ENCODE results near the gene ACKR2.

ACKR2 gene

GRCh38 chr3:42814914-42815507 is 5.8 kb downstream of the ACKR2 start (continued):
- TF ChIP-seq ZSCAN5A (tag by site-specific recombination; IDR thresholded peaks at IDR 0.05) = no peak
- TF ChIP-seq ZNF416 (tag by site-specific recombination; IDR thresholded peaks at IDR 0.05) = no peak
- no peak for TF ChIP-seq HOXD13 (CRISPR knock-in tag; IDR thresholded peaks at IDR 0.05; ENCODE audit: borderline replicate concordance)
- TF ChIP-seq ZNF16 (tag by site-specific recombination; IDR thresholded peaks at IDR 0.05; ENCODE audit: low read depth) = no peak
- TF ChIP-seq ZNF596 (tag by site-specific recombination; IDR thresholded peaks at IDR 0.05) = 0 out of 2 replicates have a peak, but pooled peaks have one; percentile 36
- TF ChIP-seq GLI2 (tag by site-specific recombination; IDR thresholded peaks at IDR 0.05; ENCODE audit: borderline replicate concordance, low read depth) = 0 out of 2 replicates have a peak, but pooled peaks have one; percentile 49
- no peak for TF ChIP-seq ZNF324 (tag by site-specific recombination; IDR thresholded peaks at IDR 0.05)
- peak; percentile 89 for TF ChIP-seq PRDM6 (tag by site-specific recombination; IDR thresholded peaks at IDR 0.05)
- TF ChIP-seq ZNF133 (tag by site-specific recombination; IDR thresholded peaks at IDR 0.05) = no peak
- peak; percentile 97 for TF ChIP-seq WT1 (tag by site-specific recombination; IDR thresholded peaks at IDR 0.05)
- TF ChIP-seq ZNF132 (tag by site-specific recombination; IDR thresholded peaks at IDR 0.05; ENCODE audit: borderline replicate concordance) = no peak
- TF ChIP-seq ZNF701 (tag by site-specific recombination; IDR thresholded peaks at IDR 0.05) = no peak
- TF ChIP-seq ZNF792 (tag by site-specific recombination; IDR thresholded peaks at IDR 0.05) = no peak
- TF ChIP-seq ZNF76 (tag by site-specific recombination; IDR thresholded peaks at IDR 0.05; ENCODE audit: borderline replicate concordance, low read depth) = no peak
- no peak; the same call in none of the 2 replicates for TF ChIP-seq PATZ1 (tag by site-specific recombination; IDR thresholded peaks at IDR 0.05)
- no peak for TF ChIP-seq TRIM28 (IDR thresholded peaks at IDR 0.05; ENCODE audit: borderline replicate concordance, low read length)
- TF ChIP-seq ZNF138 (tag by site-specific recombination; IDR thresholded peaks at IDR 0.05; ENCODE audit: borderline replicate concordance) = no peak
- peak; percentile 79; the same call in 1 of the 2 replicates for TF ChIP-seq ZNF561 (tag by site-specific recombination; IDR thresholded peaks at IDR 0.05; ENCODE audit: borderline replicate concordance)
- peak; percentile 58 for TF ChIP-seq ZNF629 (tag by site-specific recombination; IDR thresholded peaks at IDR 0.05)
- TF ChIP-seq MYNN (tag by site-specific recombination; IDR thresholded peaks at IDR 0.05; ENCODE audit: borderline replicate concordance) = no peak
- no peak for TF ChIP-seq ZNF391 (tag by site-specific recombination; IDR thresholded peaks at IDR 0.05; ENCODE audit: borderline replicate concordance, low read depth)
- no peak for TF ChIP-seq ZNF214 (tag by site-specific recombination; IDR thresholded peaks at IDR 0.05; ENCODE audit: borderline replicate concordance)
- no peak for TF ChIP-seq YY1 (tag by site-specific recombination; IDR thresholded peaks at IDR 0.05)
- TF ChIP-seq ZNF621 (tag by site-specific recombination; IDR thresholded peaks at IDR 0.05) = no peak
- TF ChIP-seq ZNF585B (tag by site-specific recombination; IDR thresholded peaks at IDR 0.05) = no peak
- no peak for TF ChIP-seq ZNF776 (tag by site-specific recombination; IDR thresholded peaks at IDR 0.05; ENCODE audit: borderline replicate concordance)
- TF ChIP-seq ZFHX2 (tag by site-specific recombination; conservative IDR thresholded peaks at IDR 0.05) = no peak
- peak; percentile 63; the same call in 1 of the 2 replicates for TF ChIP-seq ZNF660 (tag by site-specific recombination; IDR thresholded peaks at IDR 0.05)
- TF ChIP-seq ZNF501 (tag by site-specific recombination; IDR thresholded peaks at IDR 0.05) = peak; percentile 54; the same call in 1 of the 2 replicates
- TF ChIP-seq ZNF488 (tag by site-specific recombination; IDR thresholded peaks at IDR 0.05) = no peak
- peak; percentile 16; the same call in 1 of the 2 replicates for TF ChIP-seq ZNF398 (tag by site-specific recombination; IDR thresholded peaks at IDR 0.05)
- TF ChIP-seq ZNF510 (tag by site-specific recombination; IDR thresholded peaks at IDR 0.05; ENCODE audit: insufficient replicate concordance) = no peak
- TF ChIP-seq ZNF311 (tag by site-specific recombination; IDR thresholded peaks at IDR 0.05; ENCODE audit: borderline replicate concordance) = no peak
- TF ChIP-seq OSR2 (tag by site-specific recombination; IDR thresholded peaks at IDR 0.05) = peak; percentile 91

All from HEK293 (cell line).